Naive B cell (primary cell): Measurements from ENCODE around the gene TIFAB. TPM values are rescaled to one million over a fixed set of nuclear protein-coding genes. Genes with fewer than 3 reads are reported as not detected.

Experiments used
- ATAC-seq, 2 donors: fragments of 150-1000 bp; cut with Tn5 transposase; 2 replicates each; pipeline ENCODE4 v1.10.0; 2021; ENCODE audit warnings: low read depth in 2 of 2, mild to moderate bottlenecking in 2 of 2, moderate library complexity in 2 of 2
- DNase-seq: peaks from one replicate; pipeline ENCODE4 v3.0.0; 2022
- H3K27ac Mint-ChIP-seq, 6 donors: one replicate each; pipeline ENCODE4 v1.8.0; 2020 to 2022; ENCODE audit warnings: mild to moderate bottlenecking in 6 of 6, mixed read lengths in 6 of 6, moderate library complexity in 5 of 6, inconsistent platforms in 2 of 6
- H3K27me3 Mint-ChIP-seq, 3 donors: one replicate each; pipeline ENCODE4 v1.8.0; 2021 to 2022; ENCODE audit warnings: mixed read lengths in 3 of 3, mild to moderate bottlenecking in 1 of 3
- H3K36me3 Mint-ChIP-seq, 2 donors: one replicate each; pipeline ENCODE4 v1.8.0; 2020 to 2022; ENCODE audit warnings: mixed read lengths in 2 of 2, inconsistent platforms in 1 of 2, mild to moderate bottlenecking in 1 of 2
- H3K4me1 Mint-ChIP-seq, 3 donors: one replicate each; pipeline ENCODE4 v1.8.0; 2020 to 2022; ENCODE audit warnings: mixed read lengths in 3 of 3, inconsistent platforms in 1 of 3, mild to moderate bottlenecking in 1 of 3, moderate library complexity in 1 of 3
- H3K4me3 Mint-ChIP-seq, 8 donors: one replicate each; pipeline ENCODE4 v1.8.0; 2020 to 2022; ENCODE audit warnings: mild to moderate bottlenecking in 8 of 8, mixed read lengths in 8 of 8, moderate library complexity in 8 of 8, inconsistent platforms in 2 of 8
- H3K9me3 Mint-ChIP-seq, 7 donors: one replicate each; pipeline ENCODE4 v1.8.0; 2020 to 2022; ENCODE audit warnings: mixed read lengths in 7 of 7, mild to moderate bottlenecking in 5 of 7, inconsistent platforms in 2 of 7, moderate library complexity in 1 of 7
- polyA plus RNA-seq, 6 donors: library from polyadenylated mRNA; unstranded; fragments of 300-500 nt; fragmentation: Illumina TruSeq; gene quantifications; one replicate each; pipeline ENCODE4 v1.2.3, GENCODE V29; 2021; ENCODE audit warnings: low read depth in 6 of 6

The TIFAB gene
- polyA plus RNA-seq, 6 donors from 2014 or later, result not detected

- Mint-ChIP-seq H3K36me3 (no peaks in the 10 kb centered on the region), H3K27me3 (peaks cover 21 to 45% (median 43%) of the 10 kb centered on the region in 3 donors), H3K9me3 (no peaks in the 10 kb centered on the region), H3K4me1 (no peaks in the 10 kb centered on the region), H3K4me3 (no peak overlapping the region), H3K27ac (no peak overlapping the region)
- ATAC-seq, result no peak
- no peak for DNase-seq
Observed at GRCh38 chr5:135476615-135477581, 24.7 kb upstream of the TIFAB start.

GRCh38 chr5:135473956-135474670 lies 22.0 kb upstream of the TIFAB start:
- DNase-seq (no peak), ATAC-seq (no peak)
- no peaks in the 10 kb centered on the region for H3K9me3 Mint-ChIP-seq
- H3K27me3 Mint-ChIP-seq, result peaks cover 12 to 58% (median 49%) of the 10 kb centered on the region in 3 donors
- H3K36me3 Mint-ChIP-seq, result no peaks in the 10 kb centered on the region
- H3K27ac Mint-ChIP-seq, result no peak overlapping the region
- no peak overlapping the region for H3K4me3 Mint-ChIP-seq
- H3K4me1 Mint-ChIP-seq, result no peaks in the 10 kb centered on the region

DNA sequence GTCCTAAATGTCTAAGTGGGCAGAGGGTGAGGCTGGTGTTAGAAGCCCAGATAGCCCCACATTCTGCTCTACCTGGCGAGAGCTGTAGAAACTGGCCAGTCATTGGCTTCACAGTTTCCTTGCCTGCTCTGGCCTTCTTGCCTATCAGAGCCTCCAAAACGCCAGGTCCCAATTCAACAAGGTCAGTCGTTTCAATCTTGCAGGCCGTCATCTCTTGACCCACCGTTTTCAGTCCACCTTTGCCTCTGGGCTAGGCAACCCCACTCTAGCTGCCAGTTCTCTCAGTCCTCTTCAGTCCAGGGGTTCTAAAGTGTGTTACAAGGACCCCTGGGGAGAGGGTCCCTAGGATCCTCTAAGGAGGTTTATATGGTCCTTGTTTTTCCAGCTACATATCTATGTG lies 20.0 kb upstream of the TIFAB start:
- ATAC-seq, result no peak
- no peaks in the 10 kb centered on the region for H3K9me3 Mint-ChIP-seq
- no peak for DNase-seq
- no peak overlapping the region for H3K27ac Mint-ChIP-seq
- no peaks in the 10 kb centered on the region for H3K36me3 Mint-ChIP-seq
- H3K27me3 Mint-ChIP-seq, result peaks cover 20 to 73% (median 66%) of the 10 kb centered on the region in 3 donors
- no peak overlapping the region for H3K4me3 Mint-ChIP-seq
- H3K4me1 Mint-ChIP-seq, result no peaks in the 10 kb centered on the region

DNA sequence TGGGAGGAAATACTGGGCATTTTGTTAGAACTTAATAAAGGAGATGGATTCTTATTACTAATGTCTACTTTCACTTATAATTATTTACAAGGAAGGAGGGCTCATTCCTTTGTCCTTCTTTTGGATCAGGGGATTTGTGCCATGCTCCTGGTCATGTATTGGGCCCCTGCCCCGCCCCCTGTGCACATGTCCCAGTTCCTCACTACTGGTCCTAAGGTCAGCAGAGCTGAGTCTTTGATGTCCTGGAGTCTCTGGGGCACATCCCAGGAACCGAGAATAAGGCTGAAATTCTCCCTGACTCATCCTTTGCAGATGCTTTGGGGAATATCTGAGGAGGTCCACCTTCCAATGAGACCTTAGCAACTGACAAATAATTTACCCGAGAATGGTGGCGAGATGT lies 19.6 kb upstream of the TIFAB start:
- DNase-seq (no peak), ATAC-seq (no peak)
- Mint-ChIP-seq H3K9me3 (no peaks in the 10 kb centered on the region), H3K4me1 (no peaks in the 10 kb centered on the region), H3K27me3 (peaks cover 20 to 73% (median 67%) of the 10 kb centered on the region in 3 donors), H3K27ac (no peak overlapping the region), H3K4me3 (no peak overlapping the region), H3K36me3 (no peaks in the 10 kb centered on the region)

DNA sequence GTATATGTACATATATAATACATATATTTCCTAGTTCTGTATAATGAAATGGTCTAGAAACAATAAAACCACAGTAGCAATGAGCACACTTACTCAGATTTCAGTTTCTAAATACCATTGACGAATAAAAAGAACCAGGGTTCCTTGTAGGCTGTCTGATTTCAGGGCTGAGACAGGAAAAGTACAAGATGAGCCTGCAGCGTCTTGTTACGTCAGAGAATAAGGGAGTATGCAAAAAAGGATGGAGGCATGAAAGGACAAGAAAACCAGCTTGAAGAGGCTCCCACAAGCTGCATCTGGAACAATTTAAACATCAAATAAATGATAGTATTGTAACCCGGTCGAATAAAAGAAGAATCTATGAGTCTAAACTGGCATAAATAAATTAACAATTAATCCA lies 17.8 kb upstream of the TIFAB start:
- Mint-ChIP-seq H3K4me3 (no peak overlapping the region), H3K36me3 (no peaks in the 10 kb centered on the region), H3K27ac (no peak overlapping the region), H3K4me1 (peaks cover 5 to 13% (median 9%) of the 10 kb centered on the region in 3 donors), H3K27me3 (peaks cover 28 to 76% (median 72%) of the 10 kb centered on the region in 3 donors), H3K9me3 (no peaks in the 10 kb centered on the region)
- no peak for DNase-seq
- ATAC-seq, result no peak

- H3K4me3 Mint-ChIP-seq, result no peak overlapping the region
- H3K9me3 Mint-ChIP-seq, result no peaks in the 10 kb centered on the region
- no peaks in the 10 kb centered on the region for H3K36me3 Mint-ChIP-seq
- peak overlapping the region in 1 of 6 donors; percentile 6 for H3K27ac Mint-ChIP-seq
- H3K4me1 Mint-ChIP-seq, result peaks cover 5 to 13% (median 9%) of the 10 kb centered on the region in 3 donors
- no peak for DNase-seq
- peaks cover 33 to 81% (median 76%) of the 10 kb centered on the region in 3 donors for H3K27me3 Mint-ChIP-seq
- no peak for ATAC-seq
Observed at GRCh38 chr5:135468541-135468940, 16.4 kb upstream of the TIFAB start.

- no peak overlapping the region for H3K4me3 Mint-ChIP-seq
- H3K27me3 Mint-ChIP-seq, result peaks cover 36 to 80% (median 77%) of the 10 kb centered on the region in 3 donors
Observed at GRCh38 chr5:135467871-135468485, 15.8 kb upstream of the TIFAB start.

GRCh38 chr5:135467051-135467625 lies 15.0 kb upstream of the TIFAB start:
- H3K9me3 Mint-ChIP-seq, result no peaks in the 10 kb centered on the region
- DNase-seq, result no peak
- no peaks in the 10 kb centered on the region for H3K36me3 Mint-ChIP-seq
- H3K4me3 Mint-ChIP-seq, result no peak overlapping the region
- peak overlapping the region in 1 of 6 donors; percentile 42 for H3K27ac Mint-ChIP-seq
- peaks cover 5 to 19% (median 13%) of the 10 kb centered on the region in 3 donors for H3K4me1 Mint-ChIP-seq
- H3K27me3 Mint-ChIP-seq, result peaks cover 36 to 77% (median 76%) of the 10 kb centered on the region in 3 donors
- ATAC-seq, result no peak

More at GRCh38 chr5:135467871-135468485, 15.8 kb upstream of the TIFAB start:
- no peaks in the 10 kb centered on the region for H3K9me3 Mint-ChIP-seq
- peaks cover 5 to 13% (median 9%) of the 10 kb centered on the region in 3 donors for H3K4me1 Mint-ChIP-seq
- DNase-seq, result no peak
- H3K36me3 Mint-ChIP-seq, result no peaks in the 10 kb centered on the region
- no peak for ATAC-seq
- no peak overlapping the region for H3K27ac Mint-ChIP-seq

GRCh38 chr5:135466178-135467050 lies 14.3 kb upstream of the TIFAB start:
- DNase-seq (peak; percentile 39), ATAC-seq (peak; percentile 69 to 87)
- Mint-ChIP-seq H3K36me3 (no peaks in the 10 kb centered on the region), H3K9me3 (no peaks in the 10 kb centered on the region), H3K4me3 (peak overlapping the region in 6 of 8 donors; percentile 40 to 72 (median 65)), H3K4me1 (peaks cover 5 to 19% (median 13%) of the 10 kb centered on the region in 3 donors), H3K27me3 (peaks cover 32 to 75% (median 69%) of the 10 kb centered on the region in 3 donors), H3K27ac (peak overlapping the region in 1 of 6 donors; percentile 64)

DNA sequence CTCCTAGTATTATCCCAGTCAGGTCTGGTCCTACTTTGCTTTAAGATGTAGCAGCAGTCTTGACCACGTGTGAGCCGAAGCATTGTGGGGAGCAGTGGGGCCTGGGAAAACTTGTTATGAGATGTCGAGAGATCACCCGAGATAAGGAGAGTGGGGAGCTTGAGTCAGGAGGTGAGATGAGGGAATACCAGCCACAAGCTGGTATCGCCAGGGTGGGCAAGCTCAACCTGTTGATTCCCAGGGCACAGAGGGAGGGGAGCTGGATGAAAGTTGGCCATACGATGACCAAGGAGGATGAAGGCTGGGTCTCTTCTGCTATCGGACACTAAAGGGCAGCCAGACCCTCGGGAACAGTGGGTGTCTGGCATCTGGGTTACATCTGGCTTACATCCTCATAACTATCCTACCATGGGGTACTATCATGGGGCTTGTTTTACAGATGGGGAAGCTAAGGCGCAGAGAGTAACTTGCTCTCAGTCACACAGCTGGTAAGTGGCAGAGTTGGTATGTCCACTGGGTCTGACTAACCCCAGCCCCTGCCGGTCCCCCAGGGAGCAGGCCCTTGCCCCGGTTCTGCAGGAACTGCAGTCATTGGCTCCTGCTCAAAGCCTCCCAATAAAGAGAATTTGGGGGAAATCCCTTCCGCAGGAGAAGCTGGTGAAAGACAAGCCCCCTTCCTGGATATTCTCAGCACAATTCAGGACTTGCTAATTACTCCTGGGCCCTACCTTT lies 13.4 kb upstream of the TIFAB start:
- H3K27ac Mint-ChIP-seq, result peak overlapping the region in 1 of 6 donors; percentile 24
- H3K4me1 Mint-ChIP-seq, result peaks cover 5 to 19% (median 13%) of the 10 kb centered on the region in 3 donors
- ATAC-seq (no peak), DNase-seq (no peak)
- peaks cover 36 to 70% (median 65%) of the 10 kb centered on the region in 3 donors for H3K27me3 Mint-ChIP-seq
- no peaks in the 10 kb centered on the region for H3K9me3 Mint-ChIP-seq
- H3K36me3 Mint-ChIP-seq, result no peaks in the 10 kb centered on the region
- peak overlapping the region in 3 of 8 donors; percentile 1 to 62 (median 38) for H3K4me3 Mint-ChIP-seq

DNA sequence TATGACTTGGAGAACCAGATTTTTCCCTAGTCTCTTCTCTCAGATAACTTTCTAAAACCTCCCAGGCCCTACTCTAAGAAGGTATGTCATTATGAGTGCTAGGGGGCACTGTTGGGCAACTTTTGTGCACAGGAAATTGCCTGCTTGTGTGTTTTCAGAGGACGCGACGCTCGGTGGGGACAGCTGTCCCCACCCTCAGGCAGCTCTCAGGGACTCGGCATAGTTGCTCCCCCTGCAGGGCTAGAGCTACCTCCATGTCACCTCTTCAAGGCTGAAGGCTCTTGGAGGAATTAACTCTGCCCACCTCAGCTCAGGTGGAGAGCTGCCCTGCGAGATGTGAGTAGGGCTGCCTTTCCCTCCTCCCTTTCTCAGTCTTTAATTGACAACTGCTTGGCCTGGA lies 10.2 kb upstream of the TIFAB start:
- DNase-seq, result peak; percentile 7
- Mint-ChIP-seq H3K4me3 (no peak overlapping the region), H3K27ac (no peak overlapping the region), H3K27me3 (peaks cover 29 to 57% (median 52%) of the 10 kb centered on the region in 3 donors), H3K9me3 (no peaks in the 10 kb centered on the region), H3K4me1 (peaks cover 5 to 19% (median 13%) of the 10 kb centered on the region in 3 donors), H3K36me3 (no peaks in the 10 kb centered on the region)
- peak; percentile 44 to 59 for ATAC-seq
